Stimulated activated CD4-positive, alpha-beta T cell treated with anti-CD3 and anti-CD28 coated beads, Interleukin-1b, Interleukin-23, amount 100 ng/mL, for 4 hours (primary cell): Measurements from ENCODE around the gene MYO5B.
"Not testable (repeated sequence)": the region's sequence is repeated elsewhere in the genome, so short reads cannot be mapped to it uniquely, and the experiment has no call there.

Experiments used
- DNase-seq, 2 donors: peaks; one replicate each; pipeline ENCODE4 v3.0.0-alpha.2; 2020; ENCODE audit warnings: low read depth in 2 of 2

Gene MYO5B

DNA sequence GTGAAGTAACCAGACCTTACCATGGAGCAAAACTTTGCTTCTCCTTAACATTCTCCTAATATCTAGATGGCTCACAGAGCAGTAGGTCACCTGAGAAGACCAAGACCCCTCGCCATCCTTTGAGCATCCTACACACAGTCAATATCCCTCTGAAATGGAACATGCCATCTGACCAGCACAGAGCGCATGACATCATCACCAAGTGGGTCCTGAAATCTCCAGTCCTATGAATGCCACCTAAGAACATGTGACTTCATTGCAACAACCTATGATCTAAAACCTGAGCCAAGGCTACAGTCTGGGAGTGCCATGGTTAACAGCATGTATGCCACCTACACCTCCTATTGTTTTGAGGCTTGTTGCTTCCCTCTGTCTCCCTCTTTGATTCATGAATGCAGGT lies 305.4 kb downstream of the MYO5B start:
- DNase-seq, result not testable (repeated sequence)

- no peak for DNase-seq
Observed at GRCh38 chr18:49886891-49887764, 307.8 kb downstream of the MYO5B start.

DNA sequence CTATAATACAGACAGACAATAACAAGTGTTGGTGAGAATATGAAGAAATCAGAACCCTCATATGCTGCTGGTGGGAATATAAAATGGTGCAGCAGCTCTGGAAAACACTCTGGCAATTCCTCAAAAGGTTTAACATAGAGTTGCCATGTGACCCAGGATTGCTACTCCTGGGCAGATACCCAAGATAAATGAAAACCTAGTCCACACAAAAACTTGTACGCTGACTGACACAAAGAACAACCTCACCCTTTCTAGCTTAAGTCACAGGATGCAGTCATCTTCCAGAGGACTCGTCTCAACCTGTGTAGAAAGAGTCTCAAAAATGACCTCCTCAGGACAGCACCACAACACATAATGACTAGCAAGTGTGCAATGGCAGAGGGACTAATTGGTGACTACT lies 310.0 kb downstream of the MYO5B start:
- no peak for DNase-seq

DNA sequence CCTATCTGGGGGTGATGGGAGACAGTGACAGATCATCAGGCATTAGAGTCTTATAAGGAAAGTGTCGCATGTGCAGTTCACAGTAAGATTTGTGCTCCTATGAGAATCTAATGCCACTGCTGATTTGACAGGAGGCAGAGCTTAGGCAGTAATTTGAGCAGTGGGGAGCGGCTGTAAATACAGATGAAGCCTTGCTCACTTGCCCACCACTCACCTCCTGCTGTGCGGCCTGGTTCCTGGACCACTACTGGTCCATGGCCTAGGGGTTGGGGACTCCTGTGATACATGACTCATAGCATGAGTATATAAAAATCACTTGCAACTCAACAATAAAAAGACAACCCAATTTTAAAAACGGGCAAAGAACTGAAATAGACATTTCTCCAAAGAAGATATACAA lies 310.5 kb downstream of the MYO5B start:
- DNase-seq, result no peak

DNA sequence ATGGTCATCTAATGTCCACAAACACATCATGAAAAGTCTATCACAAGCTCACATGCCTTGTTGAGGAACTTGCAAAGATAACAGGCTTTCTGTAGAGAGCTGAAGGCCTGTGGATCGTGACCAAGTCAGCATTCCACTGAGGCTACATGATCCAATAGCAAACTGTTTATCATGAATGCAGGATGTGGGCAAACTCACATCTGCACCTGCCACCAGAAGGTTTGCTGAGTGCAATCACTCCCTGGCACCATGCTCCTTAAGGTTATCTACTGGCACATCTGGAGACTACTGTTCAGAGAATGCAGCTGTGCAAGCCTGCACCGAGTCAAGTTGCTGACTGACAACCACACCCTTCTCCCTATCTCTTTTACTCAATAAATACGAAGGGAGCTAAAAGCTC lies 314.3 kb downstream of the MYO5B start:
- DNase-seq, result no peak

DNA sequence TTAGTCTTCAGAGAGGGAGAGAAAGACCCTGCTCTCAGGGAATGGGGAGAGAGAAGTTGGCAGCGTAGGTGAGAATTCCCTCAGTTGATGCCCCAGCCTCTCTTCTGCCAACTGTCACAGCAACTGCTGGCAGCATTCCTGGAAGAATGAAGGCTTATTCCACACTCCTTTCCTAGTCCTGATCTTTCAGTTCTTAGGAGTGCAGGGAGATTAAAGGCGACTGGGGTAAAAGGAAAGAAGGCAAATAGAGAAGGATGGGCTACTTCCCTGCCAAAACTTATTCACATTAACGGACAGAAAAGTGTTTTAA lies 315.7 kb downstream of the MYO5B start:
- DNase-seq, result no peak

DNA sequence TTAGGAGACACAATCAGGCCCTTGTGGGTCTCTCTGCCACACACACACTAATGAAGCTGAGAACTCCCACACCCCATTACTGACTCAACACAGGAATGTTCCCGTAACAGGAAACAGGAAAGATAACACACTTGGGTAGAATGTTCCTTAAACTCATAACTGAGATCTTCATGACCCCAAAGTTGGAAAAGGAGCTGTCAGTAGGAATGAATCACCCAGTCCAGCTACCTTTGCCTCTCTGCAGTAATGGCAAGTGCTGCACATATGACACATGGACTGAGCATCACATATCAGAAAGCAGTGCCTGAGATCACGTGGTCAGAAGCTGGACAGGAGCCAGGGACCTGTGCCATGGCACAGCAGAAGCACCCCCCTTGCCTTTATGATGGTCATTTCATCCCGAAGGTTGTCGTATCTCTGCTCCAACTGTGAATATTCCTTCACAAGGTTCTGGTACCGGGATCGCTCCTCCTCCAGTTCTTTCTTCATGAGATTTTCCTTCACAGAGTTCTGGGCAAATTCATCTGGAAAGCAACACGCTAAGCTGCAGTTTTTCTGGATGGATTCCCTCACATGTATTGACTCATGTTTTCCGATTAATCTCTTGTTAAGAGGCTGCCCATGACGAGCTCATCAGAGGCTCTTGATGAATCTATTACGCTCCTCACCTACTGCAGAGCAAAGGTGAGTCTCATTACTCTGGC lies 316.2 kb downstream of the MYO5B start:
- no peak for DNase-seq

GRCh38 chr18:49878015-49878414 lies 316.9 kb downstream of the MYO5B start:
- DNase-seq, result no peak

DNA sequence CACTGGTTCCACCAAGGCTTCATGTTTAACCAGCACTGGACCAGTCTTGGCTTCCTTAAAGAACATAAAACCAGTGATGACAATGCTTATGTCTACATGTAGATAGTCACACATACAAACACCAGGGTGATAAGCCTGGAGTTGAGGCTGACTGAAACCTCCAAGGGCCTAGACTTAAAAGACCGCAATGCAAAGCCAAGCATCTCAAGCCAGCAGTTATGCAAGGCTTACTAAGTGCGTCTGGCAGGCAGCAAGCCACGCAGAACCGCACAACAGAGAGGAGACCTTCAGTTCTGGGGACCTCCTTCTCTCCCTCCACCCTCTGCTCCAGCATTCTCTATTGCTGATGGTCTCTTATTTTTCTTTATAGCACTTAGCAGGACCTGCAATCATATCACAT lies 318.4 kb downstream of the MYO5B start:
- no peak for DNase-seq

GRCh38 chr18:49875783-49876182 lies 319.2 kb downstream of the MYO5B start:
- DNase-seq, result no peak

DNA sequence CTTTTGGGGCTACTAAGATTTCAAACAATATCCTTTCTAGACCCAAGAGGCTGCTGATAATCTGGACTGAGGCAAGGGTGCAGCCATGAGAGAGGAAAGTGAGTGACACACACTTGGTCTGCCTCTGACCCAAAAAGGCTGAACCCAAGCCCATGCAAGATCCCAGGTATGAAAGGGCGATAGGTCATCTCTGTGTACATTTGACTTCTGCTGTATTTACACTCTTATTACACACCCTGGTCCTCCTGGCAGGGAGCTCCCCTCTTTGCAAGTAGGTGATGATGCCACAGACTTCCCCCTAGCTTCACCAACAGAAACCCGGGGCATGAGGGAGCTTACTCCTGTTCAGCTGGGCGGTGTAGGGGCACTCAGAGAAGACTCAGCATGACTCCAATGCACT lies 319.8 kb downstream of the MYO5B start:
- DNase-seq, result no peak

DNA sequence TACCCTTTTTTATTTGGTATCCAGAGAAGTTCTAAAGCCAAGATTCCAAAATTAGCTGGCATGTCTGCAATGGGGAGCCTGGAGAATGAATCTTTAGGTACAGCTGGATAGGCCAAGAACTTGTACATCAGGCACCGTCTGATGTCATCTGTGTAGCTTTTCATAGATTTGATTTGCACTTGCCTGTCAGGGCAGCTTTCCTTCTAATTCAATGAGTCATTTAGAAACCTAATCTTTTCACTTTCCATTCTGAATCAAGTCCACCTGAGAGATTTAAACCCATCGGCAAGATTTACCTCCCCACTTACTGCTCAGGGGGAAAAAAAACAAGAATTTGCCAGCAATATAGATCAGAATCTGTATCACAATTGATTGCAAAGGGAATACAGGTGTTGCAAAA lies 320.7 kb downstream of the MYO5B start:
- DNase-seq, result no peak

DNA sequence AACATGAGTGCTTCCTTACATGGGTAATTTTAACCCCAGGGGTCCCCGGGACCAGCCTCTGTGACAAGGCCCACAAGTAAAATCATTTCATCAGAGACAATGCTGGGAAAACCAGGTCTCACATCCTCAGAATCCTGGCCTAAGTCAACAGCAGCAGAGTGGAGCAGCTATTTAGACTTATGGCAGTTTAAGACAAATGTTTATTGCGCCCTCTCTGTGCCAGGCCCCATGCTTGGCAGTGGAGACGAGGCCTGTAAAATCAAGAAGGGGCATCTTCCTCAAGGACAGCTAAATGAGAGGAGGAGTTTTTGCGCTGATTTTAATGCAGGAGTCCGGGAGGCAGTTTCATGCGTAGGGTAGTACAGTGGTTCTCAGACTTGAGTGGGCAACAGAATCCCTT lies 325.6 kb downstream of the MYO5B start:
- DNase-seq, result no peak

- DNase-seq, result no peak
Observed at GRCh38 chr18:49866680-49867079, 328.3 kb downstream of the MYO5B start.

GRCh38 chr18:49865401-49865800 lies 329.5 kb downstream of the MYO5B start:
- DNase-seq, result no peak

GRCh38 chr18:49863769-49864621 lies 331.0 kb downstream of the MYO5B start:
- DNase-seq, result no peak

DNA sequence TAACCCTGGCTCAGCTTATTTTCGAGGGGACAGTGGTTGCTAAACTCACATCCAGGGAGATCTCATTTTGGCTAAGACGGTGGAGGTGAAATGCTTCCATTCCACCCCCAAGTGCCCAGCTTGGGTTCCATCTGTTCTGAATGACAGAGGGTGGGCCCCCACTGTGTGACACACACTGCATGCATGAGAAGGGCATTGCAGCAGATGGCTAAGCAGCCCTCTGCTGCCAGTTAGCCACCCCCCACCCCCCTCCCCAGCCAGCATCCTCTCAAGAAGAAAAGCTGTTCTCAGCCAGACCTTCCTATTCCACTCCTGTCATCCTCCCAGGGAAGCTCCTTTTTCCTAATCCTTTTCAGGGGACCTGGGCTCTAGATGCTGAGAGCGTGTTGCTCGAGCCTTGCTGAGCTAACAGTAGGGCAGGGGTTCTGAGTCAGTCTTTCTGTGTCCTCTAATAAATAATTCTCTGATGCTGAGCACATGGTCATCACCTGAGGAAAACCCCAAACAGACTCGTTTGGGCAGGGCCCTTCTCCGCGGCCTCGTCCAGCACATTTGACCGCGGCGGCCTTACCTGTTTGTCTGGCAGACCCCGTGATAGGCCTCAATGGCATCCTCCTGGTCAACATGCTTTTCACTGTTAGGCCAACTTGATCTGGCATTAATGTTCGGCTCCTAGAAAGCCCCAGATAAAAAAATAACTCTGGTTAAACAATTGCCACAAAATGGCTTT lies 332.1 kb downstream of the MYO5B start:
- no peak for DNase-seq

DNA sequence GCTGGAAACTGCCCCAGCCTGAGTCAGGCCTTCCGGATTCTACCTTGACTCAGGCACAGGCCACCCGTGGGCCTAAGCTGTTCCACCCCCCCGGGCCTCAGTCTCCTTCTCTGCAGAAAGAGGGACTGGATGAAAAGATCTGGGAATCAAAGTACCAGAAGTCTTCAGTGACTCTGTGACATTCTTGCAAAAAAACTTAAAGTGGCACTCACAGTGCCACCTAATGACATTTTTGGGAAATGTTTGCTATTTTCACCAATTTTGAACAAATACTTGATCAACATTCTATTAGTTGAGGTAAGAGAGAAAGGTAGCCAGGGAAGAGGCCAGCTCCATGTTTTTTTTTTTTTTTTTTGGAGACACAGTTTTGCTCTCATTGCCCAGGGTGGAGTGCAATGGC lies 333.3 kb downstream of the MYO5B start:
- DNase-seq, result no peak

DNA sequence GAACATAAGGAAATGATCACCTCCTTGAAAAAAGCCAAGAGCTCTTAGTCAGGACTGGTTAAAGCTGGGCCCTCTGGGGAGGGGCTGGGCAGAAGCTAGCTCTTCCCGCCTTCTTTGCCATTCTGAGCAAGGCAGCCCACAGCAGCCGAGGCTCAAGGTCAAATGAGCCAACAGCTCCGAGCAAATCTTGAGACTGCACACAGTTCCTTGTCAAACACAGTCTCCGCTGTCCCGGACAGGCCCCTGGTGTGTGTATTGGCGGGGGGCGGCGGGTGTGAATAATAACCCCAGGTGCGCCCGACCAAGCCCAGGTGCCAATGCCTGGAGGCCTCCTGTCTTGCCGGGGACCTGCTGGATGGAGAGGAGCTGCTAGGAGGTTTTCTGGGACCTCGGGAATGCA lies 335.2 kb downstream of the MYO5B start:
- no peak for DNase-seq

- no peak for DNase-seq
Observed at GRCh38 chr18:49859021-49859359, 336.0 kb downstream of the MYO5B start.

DNA sequence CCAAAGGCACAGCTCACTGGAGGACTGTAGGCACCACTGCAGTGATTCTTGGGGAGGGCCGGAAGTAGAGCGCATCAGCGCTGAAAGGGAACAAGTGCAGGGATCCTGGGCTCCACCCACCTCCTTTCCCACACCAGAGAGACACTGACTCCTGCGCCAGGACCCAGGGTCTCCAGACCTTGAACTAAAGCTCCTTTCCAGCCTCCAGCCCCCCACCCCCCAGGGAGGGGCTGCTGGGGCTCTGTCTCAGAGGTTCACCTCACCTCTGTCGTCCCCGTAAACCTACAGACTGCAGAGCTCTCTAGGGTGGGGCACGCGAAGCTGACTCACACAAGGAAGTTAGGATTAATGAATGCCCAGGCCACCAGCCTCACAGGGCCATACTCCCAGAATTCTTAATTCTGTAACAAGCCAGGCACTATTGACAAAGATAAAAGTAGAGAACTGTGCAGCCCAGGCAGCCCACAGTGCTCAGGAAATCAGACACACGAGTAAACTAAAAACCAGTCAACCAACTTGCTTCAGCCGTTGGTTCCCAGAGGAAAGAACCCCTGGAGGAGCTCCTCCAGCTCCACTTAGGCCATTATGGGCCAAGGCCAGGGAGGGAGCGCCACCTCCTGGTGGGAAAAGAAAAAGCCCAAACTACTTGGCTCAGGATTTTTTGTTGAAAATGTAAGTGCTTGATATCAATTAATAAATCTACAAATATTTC lies 336.5 kb downstream of the MYO5B start:
- peak; percentile 45 to 46 for DNase-seq
